Neural cell (in vitro differentiated cells): ENCODE data around the gene SPAAR. TPM values are rescaled to one million over a fixed set of nuclear protein-coding genes. Genes with fewer than 3 reads are reported as not detected.
"Not testable (repeated sequence)": the region's sequence is repeated elsewhere in the genome, so short reads cannot be mapped to it uniquely, and the experiment has no call there.

Experiments used
- H2AFZ ChIP-seq: fragments of 200-600, 300-800 bp; sonication (generic), shearing (Covaris generic); 2 replicates; pipeline ENCODE4 v1.6.0; 2014; ENCODE audit warnings: low read depth, mild to moderate bottlenecking, antibody characterized with exemption, low read length, moderate library complexity
- H3F3A ChIP-seq: fragments of 200-600 bp; shearing (Covaris generic); 2 replicates; pipeline ENCODE4 v1.6.1; 2016; ENCODE audit warnings: mild to moderate bottlenecking, moderate library complexity, mixed read lengths, antibody characterized with exemption, low read length; ENCODE audit not compliant: insufficient read depth, poor library complexity, severe bottlenecking
- H3K27ac ChIP-seq: fragments of 200-600, 300-800 bp; sonication (generic), shearing (Covaris generic); 2 replicates; pipeline ENCODE4 v1.5.1; 2014; ENCODE audit warnings: mild to moderate bottlenecking, low read length, moderate library complexity
- H3K27me3 ChIP-seq: fragments of 300-800, 200-600 bp; sonication (generic), shearing (Covaris generic); 2 replicates; pipeline ENCODE4 v1.6.0; 2014; ENCODE audit warnings: mild to moderate bottlenecking, low read depth, low read length, moderate library complexity; ENCODE audit not compliant: insufficient read depth
- H3K36me3 ChIP-seq: fragments of 300-800, 200-600 bp; sonication (generic), shearing (Covaris generic); 2 replicates; pipeline ENCODE4 v1.5.1; 2014; ENCODE audit warnings: mild to moderate bottlenecking, antibody characterized with exemption, low read length, moderate library complexity; ENCODE audit not compliant: insufficient read depth
- H3K4me2 ChIP-seq: fragments of 300-800, 200-600 bp; sonication (generic), shearing (Covaris generic); 2 replicates; pipeline ENCODE4 v1.6.0; 2014; ENCODE audit warnings: mild to moderate bottlenecking, low read length
- H3K4me3 ChIP-seq: fragments of 300-800, 200-600 bp; sonication (generic), shearing (Covaris generic); 2 replicates; pipeline ENCODE4 v1.5.1; 2014; ENCODE audit warnings: mild to moderate bottlenecking, low read length, moderate library complexity
- H3K79me2 ChIP-seq: fragments of 200-600 bp; shearing (Covaris generic); replicated peaks from 2 replicates; pipeline ENCODE4 v1.6.0; 2014; ENCODE audit warnings: mild to moderate bottlenecking, low read length, moderate library complexity; ENCODE audit not compliant: insufficient read depth
- H3K9ac ChIP-seq: fragments of 300-800, 200-600 bp; sonication (generic), shearing (Covaris generic); 2 replicates; pipeline ENCODE4 v1.6.1; 2016; ENCODE audit warnings: mild to moderate bottlenecking, low read length, mixed read lengths
- H3K9me2 ChIP-seq: fragments of 200-600 bp; shearing (Covaris generic); 2 replicates; pipeline ENCODE4 v1.6.1; 2016; ENCODE audit warnings: mild to moderate bottlenecking, low read length, mixed read lengths; ENCODE audit not compliant: insufficient read depth
- H3K9me3 ChIP-seq: fragments of 200-600, 300-800 bp; sonication (generic), shearing (Covaris generic); 2 replicates; pipeline ENCODE4 v1.6.1; 2016; ENCODE audit warnings: mild to moderate bottlenecking, mixed run types, low read length, moderate library complexity, mixed read lengths
- H4K20me1 ChIP-seq: fragments of 200-600 bp; shearing (Covaris generic); 2 replicates; pipeline ENCODE4 v1.6.1; 2016; ENCODE audit warnings: mild to moderate bottlenecking, mixed run types; ENCODE audit not compliant: insufficient read depth
- CTCF ChIP-seq: fragments of 450-650 bp; IDR thresholded peaks from 2 replicates; pipeline ENCODE4 v1.5.1; 2014; ENCODE audit warnings: antibody characterized with exemption, mild to moderate bottlenecking, moderate library complexity; ENCODE audit not compliant: poor library complexity, severe bottlenecking
- EP300 ChIP-seq: fragments of 450-650 bp; conservative IDR thresholded peaks from 2 replicates; pipeline ENCODE4 v1.6.1; 2014; ENCODE audit warnings: antibody characterized with exemption, mild to moderate bottlenecking, moderate library complexity; ENCODE audit not compliant: poor library complexity, severe bottlenecking
- EZH2 ChIP-seq: fragments of 200-600, 300-800 bp; shearing (Covaris generic), sonication (generic); IDR thresholded peaks from 2 replicates; pipeline ENCODE4 v1.6.1; 2014; ENCODE audit warnings: antibody characterized with exemption, low read length, borderline replicate concordance, mild to moderate bottlenecking; ENCODE audit not compliant: insufficient read depth, poor library complexity, severe bottlenecking
- MXI1 ChIP-seq: fragments of 450-650 bp; conservative IDR thresholded peaks from 2 replicates; pipeline ENCODE4 v1.6.1; 2014; ENCODE audit warnings: antibody characterized with exemption, mild to moderate bottlenecking; ENCODE audit not compliant: poor library complexity, severe bottlenecking
- POLR2AphosphoS5 ChIP-seq: IDR thresholded peaks from 2 replicates; pipeline ENCODE4 v1.6.1; 2012
- RAD21 ChIP-seq: fragments of 450-650 bp; conservative IDR thresholded peaks from 2 replicates; pipeline ENCODE4 v1.6.1; 2014; ENCODE audit warnings: antibody characterized with exemption, mild to moderate bottlenecking, moderate library complexity
- REST ChIP-seq: IDR thresholded peaks from 2 replicates; pipeline ENCODE4 v1.6.1; 2012; ENCODE audit warnings: borderline replicate concordance
- SMC3 ChIP-seq: fragments of 450-650 bp; conservative IDR thresholded peaks from 2 replicates; pipeline ENCODE4 v1.6.1; 2014; ENCODE audit warnings: antibody characterized with exemption, mild to moderate bottlenecking, moderate library complexity; ENCODE audit not compliant: poor library complexity
- TAF1 ChIP-seq: IDR thresholded peaks from 2 replicates; pipeline ENCODE4 v1.6.1; 2012; ENCODE audit warnings: low read depth
- polyA plus RNA-seq: library from polyadenylated mRNA; depleted of rRNA; stranded (reverse); fragments of >200 nt; gene quantifications from 2 replicates; pipeline ENCODE4 v1.2.3, GENCODE V29; 2014

SPAAR gene
- polyA plus RNA-seq, 1 donor from 2014 or later, result 0.35 TPM

- Histone ChIP-seq H3K79me2 (no peaks in the 10 kb centered on the region), H3K9me2 (no peaks in the 10 kb centered on the region), H3K4me2 (no peak overlapping the region), H3K27me3 (no peaks in the 10 kb centered on the region), H3K9ac (no peak overlapping the region), H3K4me3 (no peak overlapping the region), H3K27ac (no peak overlapping the region), H4K20me1 (no peaks in the 10 kb centered on the region), H3K9me3 (no peaks in the 10 kb centered on the region), H3F3A (no peaks in the 10 kb centered on the region), H3K36me3 (no peaks in the 10 kb centered on the region), H2AFZ (no peak overlapping the region)
- TF ChIP-seq RAD21 (no peak), CTCF (no peak), TAF1 (no peak), SMC3 (no peak), EP300 (no peak), POLR2AphosphoS5 (no peak), MXI1 (no peak), REST (no peak), EZH2 (no peak)
Observed at GRCh38 chr9:35912791-35913400, 3.6 kb downstream of the SPAAR start.

- H4K20me1 ChIP-seq, H3K4me3 ChIP-seq: not testable (repeated sequence)
Observed at GRCh38 chr9:35913429-35913828, 4.1 kb downstream of the SPAAR start.

GRCh38 chr9:35914301-35914807, 5.1 kb downstream of the SPAAR start:
- Histone ChIP-seq H3K36me3 (no peaks in the 10 kb centered on the region), H3K4me3 (no peak overlapping the region), H3K9me3 (no peaks in the 10 kb centered on the region), H3K27me3 (no peaks in the 10 kb centered on the region), H3K9me2 (no peaks in the 10 kb centered on the region), H4K20me1 (no peaks in the 10 kb centered on the region), H3K79me2 (no peaks in the 10 kb centered on the region), H3K27ac (no peak overlapping the region), H3K4me2 (no peak overlapping the region), H3K9ac (no peak overlapping the region), H2AFZ (no peak overlapping the region), H3F3A (no peaks in the 10 kb centered on the region)
- TF ChIP-seq MXI1 (no peak), EZH2 (no peak), EP300 (no peak), CTCF (no peak), RAD21 (no peak)

More at GRCh38 chr9:35913429-35913828, 4.1 kb downstream of the SPAAR start:
- not testable (repeated sequence) for H3K9me3 ChIP-seq, H3K9me2 ChIP-seq, H3K9ac ChIP-seq, H3K79me2 ChIP-seq, H3K4me2 ChIP-seq, H3K36me3 ChIP-seq, H2AFZ ChIP-seq, H3K27ac ChIP-seq, H3F3A ChIP-seq, H3K27me3 ChIP-seq
